H9 (cell line): ENCODE data around the gene SLC7A6. TPM values are rescaled to one million over a fixed set of nuclear protein-coding genes. Genes with fewer than 3 reads are reported as not detected.
A peak's percentile ranks its signal among the peaks of the same experiment; 100 is the strongest.

Experiments used
- DNase-seq: peaks from one replicate; pipeline ENCODE4 v3.0.0-alpha.2; 2017
- H2AFZ ChIP-seq: one replicate; pipeline ENCODE4 v1.6.1; 2013; ENCODE audit warnings: mild to moderate bottlenecking, low read length, control low read depth, moderate library complexity
- H2AK5ac ChIP-seq: 2 replicates; pipeline ENCODE4 v1.6.1; 2013; ENCODE audit warnings: low read length, control low read depth, mixed read lengths; ENCODE audit not compliant: insufficient read length
- H2BK120ac ChIP-seq: one replicate; pipeline ENCODE4 v1.6.1; 2013; ENCODE audit warnings: low read depth, mild to moderate bottlenecking, low read length, control low read depth, inconsistent platforms; ENCODE audit not compliant: poor library complexity, severe bottlenecking
- H2BK12ac ChIP-seq: 2 replicates; pipeline ENCODE4 v1.6.1; 2013; ENCODE audit warnings: low read length, control low read depth, mixed read lengths, low read depth; ENCODE audit not compliant: insufficient read length
- H2BK15ac ChIP-seq: 2 replicates; pipeline ENCODE4 v1.6.1; 2013; ENCODE audit warnings: low read depth, low read length, control low read depth
- H2BK20ac ChIP-seq: one replicate; pipeline ENCODE4 v1.6.1; 2013; ENCODE audit warnings: low read depth, mild to moderate bottlenecking, low read length, control low read depth, inconsistent platforms; ENCODE audit not compliant: poor library complexity, severe bottlenecking
- H2BK5ac ChIP-seq: 2 replicates; pipeline ENCODE4 v1.6.1; 2013; ENCODE audit warnings: low read length, control low read depth, mixed read lengths; ENCODE audit not compliant: insufficient read length
- H3K14ac ChIP-seq: 2 replicates; pipeline ENCODE4 v1.6.1; 2013; ENCODE audit warnings: low read length, control low read depth; ENCODE audit not compliant: insufficient read depth
- H3K18ac ChIP-seq: 2 replicates; pipeline ENCODE4 v1.6.1; 2013; ENCODE audit warnings: low read depth, mild to moderate bottlenecking, mixed read lengths, low read length, control low read depth; ENCODE audit not compliant: insufficient read length
- H3K23ac ChIP-seq: 2 replicates; pipeline ENCODE4 v1.6.1; 2013; ENCODE audit warnings: low read length, control low read depth, mixed read lengths, low read depth; ENCODE audit not compliant: insufficient read length
- H3K23me2 ChIP-seq: 2 replicates; pipeline ENCODE4 v1.6.1; 2013; ENCODE audit warnings: low read depth, mild to moderate bottlenecking, mixed read lengths, low read length, control low read depth; ENCODE audit not compliant: insufficient read length, poor library complexity, severe bottlenecking
- H3K27ac ChIP-seq: 2 replicates; pipeline ENCODE4 v1.5.1; 2013; ENCODE audit warnings: low read length, control low read depth, mixed read lengths, low read depth; ENCODE audit not compliant: insufficient read length
- H3K27me3 ChIP-seq: 2 replicates; pipeline ENCODE4 v1.6.1; 2013; ENCODE audit warnings: low read length, control low read depth, inconsistent platforms; ENCODE audit not compliant: insufficient read depth
- H3K4ac ChIP-seq: 2 replicates; pipeline ENCODE4 v1.6.1; 2013; ENCODE audit warnings: low read depth, mild to moderate bottlenecking, control low read depth, inconsistent platforms, low read length, moderate library complexity
- H3K4me1 ChIP-seq: 2 replicates; pipeline ENCODE4 v1.6.1; 2013; ENCODE audit warnings: low read length, control low read depth, inconsistent platforms; ENCODE audit not compliant: insufficient read depth
- H3K4me2 ChIP-seq: 2 replicates; pipeline ENCODE4 v1.6.1; 2013; ENCODE audit warnings: low read length, control low read depth, mixed read lengths; ENCODE audit not compliant: insufficient read length, insufficient read depth
- H3K56ac ChIP-seq: 2 replicates; pipeline ENCODE4 v1.6.1; 2013; ENCODE audit warnings: low read depth, mild to moderate bottlenecking, mixed read lengths, low read length, control low read depth; ENCODE audit not compliant: insufficient read length
- H3K79me1 ChIP-seq: 2 replicates; pipeline ENCODE4 v1.6.1; 2013; ENCODE audit warnings: low read depth, mild to moderate bottlenecking, moderate library complexity, low read length, control low read depth, inconsistent platforms; ENCODE audit not compliant: insufficient read depth, poor library complexity, severe bottlenecking
- H3K79me2 ChIP-seq: 2 replicates; pipeline ENCODE4 v1.6.1; 2013; ENCODE audit warnings: low read length, control low read depth, inconsistent platforms; ENCODE audit not compliant: insufficient read depth
- H3K9ac ChIP-seq: 2 replicates; pipeline ENCODE4 v1.6.1; 2013; ENCODE audit warnings: low read length, control low read depth, mixed read lengths; ENCODE audit not compliant: insufficient read length; ENCODE audit errors: extremely low read depth
- H3K9me3 ChIP-seq: one replicate; pipeline ENCODE4 v1.6.1; 2013; ENCODE audit warnings: low read depth, low read length, inconsistent platforms; ENCODE audit not compliant: control insufficient read depth
- H3T11ph ChIP-seq: one replicate; pipeline ENCODE4 v1.6.1; 2013; ENCODE audit warnings: mild to moderate bottlenecking, low read length, control low read depth, inconsistent platforms
- H4K20me1 ChIP-seq: one replicate; pipeline ENCODE4 v1.6.1; 2013; ENCODE audit not compliant: control insufficient read depth, insufficient read length, insufficient read depth
- H4K5ac ChIP-seq: 2 replicates; pipeline ENCODE4 v1.6.1; 2013; ENCODE audit warnings: low read depth, mild to moderate bottlenecking, mixed read lengths, low read length, control low read depth; ENCODE audit not compliant: insufficient read length
- H4K8ac ChIP-seq: replicated peaks from 2 replicates; pipeline ENCODE4 v1.6.1; 2013; ENCODE audit warnings: low read length, control low read depth, mixed read lengths, low read depth; ENCODE audit not compliant: insufficient read length
- H4K91ac ChIP-seq: 2 replicates; pipeline ENCODE4 v1.6.1; 2013; ENCODE audit warnings: low read depth, mild to moderate bottlenecking, moderate library complexity, mixed read lengths, low read length, control low read depth; ENCODE audit not compliant: insufficient read length
- H3K27ac Mint-ChIP-seq, 3 experiments: 2 replicates in 2 of 3; 3 replicates in 1 of 3; pipeline ENCODE4 v1.8.0; 2020 to 2021; ENCODE audit warnings: mixed read lengths in 3 of 3, mild to moderate bottlenecking in 1 of 3, moderate library complexity in 1 of 3
- H3K27me3 Mint-ChIP-seq: 2 replicates; pipeline ENCODE4 v1.8.0; 2021; ENCODE audit warnings: low read depth, mild to moderate bottlenecking, moderate library complexity, mixed read lengths
- H3K36me3 Mint-ChIP-seq, 3 experiments: 2 replicates in 2 of 3; 3 replicates in 1 of 3; pipeline ENCODE4 v1.8.0; 2020 to 2021; ENCODE audit warnings: low read depth in 3 of 3, mixed read lengths in 3 of 3; ENCODE audit not compliant: insufficient read depth in 1 of 3
- H3K4me1 Mint-ChIP-seq, 2 experiments: 2 replicates each; pipeline ENCODE4 v1.8.0; 2020; ENCODE audit warnings: mixed read lengths in 2 of 2
- H3K4me3 Mint-ChIP-seq, 2 experiments: 2 replicates in 1 of 2; 3 replicates in 1 of 2; pipeline ENCODE4 v1.8.0; 2020 to 2021; ENCODE audit warnings: mild to moderate bottlenecking in 2 of 2, mixed read lengths in 2 of 2, moderate library complexity in 1 of 2
- H3K9me3 Mint-ChIP-seq, 2 experiments: 2 replicates in 1 of 2; 3 replicates in 1 of 2; pipeline ENCODE4 v1.8.0; 2020; ENCODE audit warnings: mild to moderate bottlenecking in 2 of 2, mixed read lengths in 2 of 2, moderate library complexity in 1 of 2
- CTCF ChIP-seq: fragments of 200-600 bp; sonication (generic); conservative IDR thresholded peaks from 3 replicates; pipeline ENCODE4 v1.8.0; 2021; ENCODE audit warnings: antibody characterized with exemption, mild to moderate bottlenecking
- WGBS: extraction: QIAGEN DNeasy Blood & Tissue Kit; methylation state at CpG from one replicate; pipeline ENCODE4 v1.1.7; 2013; ENCODE audit warnings: missing lambda C conversion rate, low lambda C conversion rate, mixed read lengths; ENCODE audit not compliant: insufficient read length; ENCODE audit errors: extremely low coverage; 5-methylcytosine and 5-hydroxymethylcytosine counted together
- total RNA-seq: library from RNA; stranded (reverse); gene quantifications from 2 replicates; pipeline ENCODE4 v1.2.1, GENCODE V29; 2021

SLC7A6 gene
- total RNA-seq, 1 experiment from 2014 or later: 21.1 TPM

- no CpG with 5 or more reads among the region's 16 CpGs for WGBS
- no peak overlapping the region for H4K8ac ChIP-seq
- H3K27ac ChIP-seq: no peak overlapping the region
- no peak overlapping the region for H3T11ph ChIP-seq
- no peak overlapping the region for H4K91ac ChIP-seq
- no peaks in the 10 kb centered on the region for H3K79me2 ChIP-seq
- no peaks in the 10 kb centered on the region for H3K4me1 ChIP-seq
- no peak for TF ChIP-seq CTCF
- Mint-ChIP-seq H3K4me3 (no peak overlapping the region), H3K9me3 (no peaks in the 10 kb centered on the region), H3K27ac (peak overlapping the region in 1 of 3 experiments; percentile 40; a peak in 3 of 7 replicates), H3K4me1 (peaks cover 5 to 8% of the 10 kb centered on the region in 2 experiments), H3K27me3 (no peaks in the 10 kb centered on the region), H3K36me3 (peaks cover 30 to 70% (median 61%) of the 10 kb centered on the region in 3 experiments; a peak in 6 of 7 replicates)
- H3K23me2 ChIP-seq: no peaks in the 10 kb centered on the region
- no peak overlapping the region for H3K14ac ChIP-seq
- H3K4ac ChIP-seq: no peak overlapping the region
- no peak overlapping the region for H3K4me2 ChIP-seq
- no peak for DNase-seq
- H4K5ac ChIP-seq: no peak overlapping the region
- H3K9me3 ChIP-seq: no peaks in the 10 kb centered on the region
- no peak overlapping the region for H3K18ac ChIP-seq
- H2BK20ac ChIP-seq: no peak overlapping the region
- no peak overlapping the region for H2AFZ ChIP-seq
- H2BK120ac ChIP-seq: no peak overlapping the region
- H4K20me1 ChIP-seq: no peaks in the 10 kb centered on the region
- no peak overlapping the region for H3K56ac ChIP-seq
- H2AK5ac ChIP-seq: no peak overlapping the region
- H3K27me3 ChIP-seq: no peaks in the 10 kb centered on the region
- no peaks in the 10 kb centered on the region for H3K79me1 ChIP-seq
- H2BK12ac ChIP-seq: no peak overlapping the region
- no peak overlapping the region for H3K23ac ChIP-seq
- H3K9ac ChIP-seq: no peak overlapping the region
- no peak overlapping the region for H2BK15ac ChIP-seq
- no peak overlapping the region for H2BK5ac ChIP-seq
These were observed 74.2 kb downstream of the SLC7A6 start for GRCh38 chr16:68338326-68339119.
